ENCODE results near the gene SAMD9. TPM values are rescaled to one million over a fixed set of nuclear protein-coding genes. Genes with fewer than 3 reads are reported as not detected.
"Not testable (repeated sequence)": the region's sequence is repeated elsewhere in the genome, so short reads cannot be mapped to it uniquely, and the experiment has no call there.

Gene SAMD9
- total RNA-seq, 2 donors from 2014 or later, result 15.3 to 27.3 TPM

- no peak overlapping the region for H3K4me3 Mint-ChIP-seq
- peaks cover 22% of the 10 kb centered on the region for H3K9me3 Mint-ChIP-seq
Observed at GRCh38 chr7:93097388-93097787, 20.4 kb downstream of the SAMD9 start.

GRCh38 chr7:93092757-93093370 lies 24.9 kb downstream of the SAMD9 start:
- H3K9me3 Mint-ChIP-seq, result peaks cover 7% of the 10 kb centered on the region
- no peak for ATAC-seq
- H3K27ac Mint-ChIP-seq, result no peak overlapping the region
- no peak for DNase-seq (ENCODE audit: low spot score)
- H3K4me1 Mint-ChIP-seq (ENCODE audit: low read depth in 2 of 2), result no peaks in the 10 kb centered on the region
- H3K4me3 Mint-ChIP-seq, result no peak overlapping the region
- H3K27me3 Mint-ChIP-seq, result peaks cover 11 to 29% of the 10 kb centered on the region in 2 donors
- peaks cover 34% of the 10 kb centered on the region for H3K36me3 Mint-ChIP-seq

More at GRCh38 chr7:93097388-93097787, 20.4 kb downstream of the SAMD9 start:
- no peak for ATAC-seq
- Mint-ChIP-seq H3K36me3 (peaks cover 25% of the 10 kb centered on the region), H3K4me1 (ENCODE audit: low read depth in 2 of 2) (no peaks in the 10 kb centered on the region), H3K27ac (no peak overlapping the region), H3K27me3 (peaks cover 0 to under 1% of the 10 kb centered on the region in 2 donors)
- no peak for DNase-seq (ENCODE audit: low spot score)

- not testable (repeated sequence) for H3K27ac Mint-ChIP-seq; H3K4me1 Mint-ChIP-seq (ENCODE audit: low read depth in 2 of 2); H3K4me3 Mint-ChIP-seq; ATAC-seq; DNase-seq (ENCODE audit: low spot score)
- H3K9me3 Mint-ChIP-seq, result peaks cover 12% of the 10 kb centered on the region
- H3K27me3 Mint-ChIP-seq, result peaks cover 11 to 15% of the 10 kb centered on the region in 2 donors
- peaks cover 23% of the 10 kb centered on the region for H3K36me3 Mint-ChIP-seq
Observed at GRCh38 chr7:93073357-93073756, 44.4 kb downstream of the SAMD9 start.

GRCh38 chr7:93062599-93062998 lies 55.2 kb downstream of the SAMD9 start:
- Mint-ChIP-seq H3K4me1 (ENCODE audit: low read depth in 2 of 2) (peaks cover 0 to 5% of the 10 kb centered on the region in 2 donors), H3K4me3 (no peak overlapping the region), H3K9me3 (no peaks in the 10 kb centered on the region), H3K27me3 (peaks cover 18 to 33% of the 10 kb centered on the region in 2 donors), H3K27ac (no peak overlapping the region), H3K36me3 (no peaks in the 10 kb centered on the region)
- no peak for DNase-seq (ENCODE audit: low spot score)
- ATAC-seq, result no peak

GRCh38 chr7:93060865-93061264 lies 56.9 kb downstream of the SAMD9 start:
- no peaks in the 10 kb centered on the region for H3K9me3 Mint-ChIP-seq
- peaks cover 0 to 5% of the 10 kb centered on the region in 2 donors for H3K4me1 Mint-ChIP-seq (ENCODE audit: low read depth in 2 of 2)
- H3K27ac Mint-ChIP-seq, result no peak overlapping the region

GRCh38 chr7:93060025-93060424 lies 57.8 kb downstream of the SAMD9 start:
- Mint-ChIP-seq H3K27me3 (peaks cover 16 to 33% of the 10 kb centered on the region in 2 donors), H3K4me1 (ENCODE audit: low read depth in 2 of 2) (peaks cover under 1 to 13% of the 10 kb centered on the region in 2 donors), H3K27ac (no peak overlapping the region), H3K4me3 (no peak overlapping the region), H3K9me3 (no peaks in the 10 kb centered on the region), H3K36me3 (no peaks in the 10 kb centered on the region)
- ATAC-seq (no peak), DNase-seq (ENCODE audit: low spot score) (no peak)

More at GRCh38 chr7:93060865-93061264, 56.9 kb downstream of the SAMD9 start:
- Mint-ChIP-seq H3K36me3 (no peaks in the 10 kb centered on the region), H3K27me3 (peaks cover 16 to 33% of the 10 kb centered on the region in 2 donors), H3K4me3 (no peak overlapping the region)
- ATAC-seq (no peak), DNase-seq (ENCODE audit: low spot score) (no peak)

GRCh38 chr7:93056621-93057020 lies 61.2 kb downstream of the SAMD9 start:
- peaks cover 9 to 13% of the 10 kb centered on the region in 2 donors for H3K27me3 Mint-ChIP-seq
- peaks cover 21 to 30% of the 10 kb centered on the region in 2 donors for H3K4me1 Mint-ChIP-seq (ENCODE audit: low read depth in 2 of 2)
- not testable (repeated sequence) for H3K36me3 Mint-ChIP-seq; DNase-seq (ENCODE audit: low spot score); ATAC-seq; H3K27ac Mint-ChIP-seq; H3K4me3 Mint-ChIP-seq; H3K9me3 Mint-ChIP-seq

GRCh38 chr7:93055543-93056107 lies 62.2 kb downstream of the SAMD9 start:
- DNase-seq (ENCODE audit: low spot score) (no peak), ATAC-seq (peak in 1 of 2 donors; percentile 67)
- Mint-ChIP-seq H3K9me3 (no peaks in the 10 kb centered on the region), H3K4me1 (ENCODE audit: low read depth in 2 of 2) (peaks cover 21 to 30% of the 10 kb centered on the region in 2 donors), H3K27me3 (peaks cover 3 to 7% of the 10 kb centered on the region in 2 donors), H3K27ac (peak overlapping the region in 1 of 2 donors; percentile 95), H3K36me3 (no peaks in the 10 kb centered on the region), H3K4me3 (no peak overlapping the region)

- ATAC-seq (no peak), DNase-seq (ENCODE audit: low spot score) (no peak)
- H3K27ac Mint-ChIP-seq, result peak overlapping the region in 1 of 2 donors; percentile 95
- H3K9me3 Mint-ChIP-seq, result no peaks in the 10 kb centered on the region
- H3K36me3 Mint-ChIP-seq, result no peaks in the 10 kb centered on the region
- H3K4me1 Mint-ChIP-seq (ENCODE audit: low read depth in 2 of 2), result peaks cover 21 to 30% of the 10 kb centered on the region in 2 donors
- no peak overlapping the region for H3K4me3 Mint-ChIP-seq
- peaks cover 0 to 7% of the 10 kb centered on the region in 2 donors for H3K27me3 Mint-ChIP-seq
Observed at GRCh38 chr7:93054975-93055374, 62.8 kb downstream of the SAMD9 start.

GRCh38 chr7:93053949-93054943 lies 63.5 kb downstream of the SAMD9 start:
- peaks cover 0 to 6% of the 10 kb centered on the region in 2 donors for H3K27me3 Mint-ChIP-seq
- H3K4me3 Mint-ChIP-seq, result peak overlapping the region; percentile 68
- ATAC-seq, result no peak
- no peak for DNase-seq (ENCODE audit: low spot score)
- no peaks in the 10 kb centered on the region for H3K9me3 Mint-ChIP-seq
- peaks cover 21 to 30% of the 10 kb centered on the region in 2 donors for H3K4me1 Mint-ChIP-seq (ENCODE audit: low read depth in 2 of 2)
- H3K27ac Mint-ChIP-seq, result peak overlapping the region; percentile 69 to 95
- H3K36me3 Mint-ChIP-seq, result no peaks in the 10 kb centered on the region

- ATAC-seq (no peak), DNase-seq (ENCODE audit: low spot score) (no peak)
- no peaks in the 10 kb centered on the region for H3K36me3 Mint-ChIP-seq
- H3K27ac Mint-ChIP-seq, result peak overlapping the region; percentile 69 to 95
- H3K4me1 Mint-ChIP-seq (ENCODE audit: low read depth in 2 of 2), result peaks cover 25 to 29% of the 10 kb centered on the region in 2 donors
- no peaks in the 10 kb centered on the region for H3K9me3 Mint-ChIP-seq
- H3K27me3 Mint-ChIP-seq, result peaks cover 0 to 3% of the 10 kb centered on the region in 2 donors
- H3K4me3 Mint-ChIP-seq, result peak overlapping the region; percentile 68
Observed at GRCh38 chr7:93053209-93053948, 64.4 kb downstream of the SAMD9 start.

GRCh38 chr7:93051660-93052059 lies 66.1 kb downstream of the SAMD9 start:
- no peak overlapping the region for H3K4me3 Mint-ChIP-seq
- no peaks in the 10 kb centered on the region for H3K27me3 Mint-ChIP-seq
- no peaks in the 10 kb centered on the region for H3K36me3 Mint-ChIP-seq

More at GRCh38 chr7:93051660-93052059, 66.1 kb downstream of the SAMD9 start:
- DNase-seq (ENCODE audit: low spot score) (no peak), ATAC-seq (no peak)
- no peaks in the 10 kb centered on the region for H3K9me3 Mint-ChIP-seq
- H3K4me1 Mint-ChIP-seq (ENCODE audit: low read depth in 2 of 2), result peaks cover 38 to 40% of the 10 kb centered on the region in 2 donors
- H3K27ac Mint-ChIP-seq, result no peak overlapping the region

Data from natural killer cell treated with Interleukin-12 subunit alpha and Interleukin-12 subunit beta and Interleukin-15 and Interleukin-18, amount 100 ng/mL, for 72 hours (primary cell).